ENCODE results near the gene TFDP1. TPM values are rescaled to one million over a fixed set of nuclear protein-coding genes. Genes with fewer than 3 reads are reported as not detected.

Gene TFDP1
- total RNA-seq, 2 donors from 2014 or later, result 74.8 to 76.1 TPM

DNA sequence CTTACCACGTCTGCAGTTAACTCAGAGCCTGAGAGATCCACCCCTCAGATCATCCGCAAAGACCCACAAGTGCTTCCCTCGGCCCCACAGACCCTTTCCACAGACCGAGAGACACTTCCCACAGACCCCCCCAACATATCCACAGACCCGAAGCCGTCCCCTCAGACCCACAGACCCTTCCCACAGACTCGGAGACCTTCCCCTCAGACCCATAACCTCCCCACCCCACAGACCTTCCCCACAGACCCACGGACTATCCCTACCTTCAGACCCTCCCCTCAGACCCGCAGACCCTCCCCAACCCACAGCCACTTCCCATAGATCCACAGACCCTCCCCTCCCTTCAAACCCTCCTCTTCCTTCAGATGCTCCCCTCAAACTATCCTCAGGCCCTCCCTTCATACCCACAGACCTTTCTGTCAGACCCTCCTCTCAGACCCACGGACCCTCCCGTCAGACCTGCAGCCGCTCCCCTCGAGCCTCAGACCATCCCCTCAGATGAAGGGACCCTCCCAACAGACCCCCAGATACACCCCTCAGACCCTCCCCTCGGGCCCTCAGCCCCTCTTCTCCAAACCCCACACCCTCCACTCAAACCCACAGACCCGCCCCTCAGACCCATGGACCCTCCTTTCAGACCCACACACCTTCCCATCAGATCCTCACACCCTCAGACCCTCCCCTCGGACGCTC is 20.1 kb upstream of the TFDP1 start:
- H3K4me1 Mint-ChIP-seq, result no peaks in the 10 kb centered on the region
- Histone ChIP-seq H3K4me3 (ENCODE audit: low read length) (no peak overlapping the region), H3K36me3 (ENCODE audit: control insufficient read depth, insufficient read depth, low read length) (no peaks in the 10 kb centered on the region), H3K27ac (ENCODE audit: low read depth, low read length) (no peak overlapping the region), H3K9me3 (ENCODE audit: control insufficient read depth, low read length) (no peaks in the 10 kb centered on the region), H3K4me1 (ENCODE audit: control insufficient read depth, insufficient read depth, low read length) (no peaks in the 10 kb centered on the region), H3K27me3 (ENCODE audit: control insufficient read depth, insufficient read depth, low read length, poor library complexity, severe bottlenecking) (no peaks in the 10 kb centered on the region), H3K9ac (ENCODE audit: extremely low read depth, low read length, poor library complexity, severe bottlenecking) (no peak overlapping the region)
- 84 to 90% methylated on average over 8 to 17 of the region's 17 CpGs for WGBS, 2 experiments (ENCODE audit: insufficient coverage in 1 of 2, insufficient read length in 1 of 2)
- peaks cover 3% of the 10 kb centered on the region for H3K27me3 Mint-ChIP-seq (ENCODE audit: insufficient read depth)
- no peaks in the 10 kb centered on the region for H3K9me3 Mint-ChIP-seq
- no peak overlapping the region for H3K27ac Mint-ChIP-seq
- DNase-seq, result peak; percentile 31
- H3K36me3 Mint-ChIP-seq (ENCODE audit: low read depth), result no peaks in the 10 kb centered on the region
- H3K4me3 Mint-ChIP-seq, result no peak overlapping the region
- TF ChIP-seq, protein P1, sequence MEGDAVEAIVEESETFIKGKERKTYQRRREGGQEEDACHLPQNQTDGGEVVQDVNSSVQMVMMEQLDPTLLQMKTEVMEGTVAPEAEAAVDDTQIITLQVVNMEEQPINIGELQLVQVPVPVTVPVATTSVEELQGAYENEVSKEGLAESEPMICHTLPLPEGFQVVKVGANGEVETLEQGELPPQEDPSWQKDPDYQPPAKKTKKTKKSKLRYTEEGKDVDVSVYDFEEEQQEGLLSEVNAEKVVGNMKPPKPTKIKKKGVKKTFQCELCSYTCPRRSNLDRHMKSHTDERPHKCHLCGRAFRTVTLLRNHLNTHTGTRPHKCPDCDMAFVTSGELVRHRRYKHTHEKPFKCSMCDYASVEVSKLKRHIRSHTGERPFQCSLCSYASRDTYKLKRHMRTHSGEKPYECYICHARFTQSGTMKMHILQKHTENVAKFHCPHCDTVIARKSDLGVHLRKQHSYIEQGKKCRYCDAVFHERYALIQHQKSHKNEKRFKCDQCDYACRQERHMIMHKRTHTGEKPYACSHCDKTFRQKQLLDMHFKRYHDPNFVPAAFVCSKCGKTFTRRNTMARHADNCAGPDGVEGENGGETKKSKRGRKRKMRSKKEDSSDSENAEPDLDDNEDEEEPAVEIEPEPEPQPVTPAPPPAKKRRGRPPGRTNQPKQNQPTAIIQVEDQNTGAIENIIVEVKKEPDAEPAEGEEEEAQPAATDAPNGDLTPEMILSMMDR (conservative IDR thresholded peaks at IDR 0.05), result no peak

DNA sequence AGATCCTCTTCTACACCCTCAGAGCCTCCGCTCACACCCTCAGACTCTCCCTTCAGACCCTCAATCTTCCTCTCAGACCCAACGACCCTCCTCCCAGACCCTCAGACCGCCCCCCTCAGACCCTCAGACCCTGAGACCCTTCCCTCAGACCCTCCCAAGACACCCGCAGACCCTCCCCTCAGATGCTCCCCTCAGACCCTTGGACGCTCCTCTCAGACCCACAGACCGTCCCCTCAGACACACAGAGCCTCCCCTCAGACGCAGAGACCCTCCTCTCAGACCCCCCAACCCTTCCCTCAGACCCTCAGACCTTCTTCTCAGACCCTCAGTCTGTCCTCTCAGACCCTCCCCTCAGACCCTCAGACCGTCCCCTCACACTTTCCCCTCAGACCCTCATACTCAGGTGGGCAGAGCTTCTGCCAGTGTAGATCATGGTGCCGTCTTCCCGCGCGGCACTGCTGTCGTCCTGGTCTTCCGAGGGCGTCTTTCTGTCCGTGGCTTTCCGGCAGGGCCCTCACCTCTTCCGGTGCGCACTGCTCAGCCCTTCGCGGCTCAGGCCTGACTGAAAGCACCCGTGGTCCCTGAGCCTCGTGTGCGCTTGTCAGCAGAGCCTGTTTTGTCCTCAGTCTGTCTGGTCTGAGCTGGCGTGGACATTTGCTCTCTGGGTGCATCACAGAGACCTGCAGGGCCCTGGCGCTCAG is 18.9 kb upstream of the TFDP1 start:
- no peaks in the 10 kb centered on the region for H3K9me3 ChIP-seq (ENCODE audit: control insufficient read depth, low read length)
- Mint-ChIP-seq H3K27me3 (ENCODE audit: insufficient read depth) (peaks cover 3% of the 10 kb centered on the region), H3K27ac (peak overlapping the region; percentile 39), H3K36me3 (ENCODE audit: low read depth) (no peaks in the 10 kb centered on the region), H3K9me3 (no peaks in the 10 kb centered on the region), H3K4me3 (no peak overlapping the region), H3K4me1 (no peaks in the 10 kb centered on the region)
- TF ChIP-seq, protein P1 (conservative IDR thresholded peaks at IDR 0.05), result no peak
- H3K4me3 ChIP-seq (ENCODE audit: low read length), result no peak overlapping the region
- DNase-seq, result peak; percentile 24
- 89 to 95% methylated on average over 19 to 26 of the region's 26 CpGs for WGBS, 2 experiments (ENCODE audit: insufficient coverage in 1 of 2, insufficient read length in 1 of 2)
- no peaks in the 10 kb centered on the region for H3K4me1 ChIP-seq (ENCODE audit: control insufficient read depth, insufficient read depth, low read length)
- H3K9ac ChIP-seq (ENCODE audit: extremely low read depth, low read length, poor library complexity, severe bottlenecking), result no peak overlapping the region
- no peaks in the 10 kb centered on the region for H3K36me3 ChIP-seq (ENCODE audit: control insufficient read depth, insufficient read depth, low read length)
- H3K27ac ChIP-seq (ENCODE audit: low read depth, low read length), result no peak overlapping the region
- H3K27me3 ChIP-seq (ENCODE audit: control insufficient read depth, insufficient read depth, low read length, poor library complexity, severe bottlenecking), result no peaks in the 10 kb centered on the region

DNA sequence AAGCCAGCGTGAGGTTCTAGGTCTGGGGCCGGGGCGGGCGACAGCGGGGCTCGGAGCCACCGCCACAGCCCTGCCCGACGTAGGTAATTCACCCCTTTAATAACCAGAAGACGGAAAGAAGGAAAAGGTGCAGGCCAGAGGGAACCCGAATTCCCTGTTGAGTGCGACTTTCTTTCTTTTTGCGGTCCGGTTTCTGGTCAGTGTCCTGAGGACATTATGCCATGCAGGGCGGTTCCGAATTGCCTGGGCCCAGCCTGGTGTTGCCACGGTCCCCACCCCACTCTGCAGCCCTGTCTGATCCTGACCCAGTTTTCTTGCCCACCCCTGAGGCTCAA is 18.4 kb upstream of the TFDP1 start:
- H3K27ac ChIP-seq (ENCODE audit: low read depth, low read length), result no peak overlapping the region
- Mint-ChIP-seq H3K27ac (no peak overlapping the region), H3K4me1 (no peaks in the 10 kb centered on the region), H3K9me3 (no peaks in the 10 kb centered on the region), H3K36me3 (ENCODE audit: low read depth) (no peaks in the 10 kb centered on the region), H3K27me3 (ENCODE audit: insufficient read depth) (peaks cover 3% of the 10 kb centered on the region), H3K4me3 (no peak overlapping the region)
- H3K4me3 ChIP-seq (ENCODE audit: low read length), result no peak overlapping the region
- no peaks in the 10 kb centered on the region for H3K9me3 ChIP-seq (ENCODE audit: control insufficient read depth, low read length)
- no peak for DNase-seq
- WGBS, 2 experiments (ENCODE audit: insufficient coverage in 1 of 2, insufficient read length in 1 of 2), result 90 to 93% methylated on average over 16 to 17 of the region's 17 CpGs
- H3K4me1 ChIP-seq (ENCODE audit: control insufficient read depth, insufficient read depth, low read length), result no peaks in the 10 kb centered on the region
- no peaks in the 10 kb centered on the region for H3K36me3 ChIP-seq (ENCODE audit: control insufficient read depth, insufficient read depth, low read length)
- no peak overlapping the region for H3K9ac ChIP-seq (ENCODE audit: extremely low read depth, low read length, poor library complexity, severe bottlenecking)
- TF ChIP-seq, protein P1 (conservative IDR thresholded peaks at IDR 0.05), result no peak
- no peaks in the 10 kb centered on the region for H3K27me3 ChIP-seq (ENCODE audit: control insufficient read depth, insufficient read depth, low read length, poor library complexity, severe bottlenecking)
